Measurements from ENCODE around the gene PRKCA.

The PRKCA gene

GRCh38 chr17:66547151-66547865 lies 244.9 kb downstream of the PRKCA start:
- no peak for TF ChIP-seq ZNF8 (CRISPR knock-in tag; IDR thresholded peaks at IDR 0.05)
- TF ChIP-seq, protein P1, sequence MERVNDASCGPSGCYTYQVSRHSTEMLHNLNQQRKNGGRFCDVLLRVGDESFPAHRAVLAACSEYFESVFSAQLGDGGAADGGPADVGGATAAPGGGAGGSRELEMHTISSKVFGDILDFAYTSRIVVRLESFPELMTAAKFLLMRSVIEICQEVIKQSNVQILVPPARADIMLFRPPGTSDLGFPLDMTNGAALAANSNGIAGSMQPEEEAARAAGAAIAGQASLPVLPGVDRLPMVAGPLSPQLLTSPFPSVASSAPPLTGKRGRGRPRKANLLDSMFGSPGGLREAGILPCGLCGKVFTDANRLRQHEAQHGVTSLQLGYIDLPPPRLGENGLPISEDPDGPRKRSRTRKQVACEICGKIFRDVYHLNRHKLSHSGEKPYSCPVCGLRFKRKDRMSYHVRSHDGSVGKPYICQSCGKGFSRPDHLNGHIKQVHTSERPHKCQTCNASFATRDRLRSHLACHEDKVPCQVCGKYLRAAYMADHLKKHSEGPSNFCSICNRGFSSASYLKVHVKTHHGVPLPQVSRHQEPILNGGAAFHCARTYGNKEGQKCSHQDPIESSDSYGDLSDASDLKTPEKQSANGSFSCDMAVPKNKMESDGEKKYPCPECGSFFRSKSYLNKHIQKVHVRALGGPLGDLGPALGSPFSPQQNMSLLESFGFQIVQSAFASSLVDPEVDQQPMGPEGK (CRISPR knock-in tag; IDR thresholded peaks at IDR 0.05; ENCODE audit: borderline replicate concordance): no peak
- no peak for TF ChIP-seq ZFP3 (CRISPR knock-in tag; IDR thresholded peaks at IDR 0.05)
- TF ChIP-seq ZC3H10 (CRISPR knock-in tag; IDR thresholded peaks at IDR 0.05): no peak
- TF ChIP-seq, protein P2, sequence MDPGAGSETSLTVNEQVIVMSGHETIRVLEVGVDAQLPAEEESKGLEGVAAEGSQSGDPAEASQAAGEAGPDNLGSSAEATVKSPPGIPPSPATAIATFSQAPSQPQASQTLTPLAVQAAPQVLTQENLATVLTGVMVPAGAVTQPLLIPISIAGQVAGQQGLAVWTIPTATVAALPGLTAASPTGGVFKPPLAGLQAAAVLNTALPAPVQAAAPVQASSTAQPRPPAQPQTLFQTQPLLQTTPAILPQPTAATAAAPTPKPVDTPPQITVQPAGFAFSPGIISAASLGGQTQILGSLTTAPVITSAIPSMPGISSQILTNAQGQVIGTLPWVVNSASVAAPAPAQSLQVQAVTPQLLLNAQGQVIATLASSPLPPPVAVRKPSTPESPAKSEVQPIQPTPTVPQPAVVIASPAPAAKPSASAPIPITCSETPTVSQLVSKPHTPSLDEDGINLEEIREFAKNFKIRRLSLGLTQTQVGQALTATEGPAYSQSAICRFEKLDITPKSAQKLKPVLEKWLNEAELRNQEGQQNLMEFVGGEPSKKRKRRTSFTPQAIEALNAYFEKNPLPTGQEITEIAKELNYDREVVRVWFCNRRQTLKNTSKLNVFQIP (CRISPR knock-in tag; IDR thresholded peaks at IDR 0.05; ENCODE audit: borderline replicate concordance, low read depth): no peak
- no peak for TF ChIP-seq GLIS3 (CRISPR knock-in tag; IDR thresholded peaks at IDR 0.05)
- TF ChIP-seq CSDC2 (CRISPR knock-in tag; IDR thresholded peaks at IDR 0.05): no peak
- TF ChIP-seq, protein P3, sequence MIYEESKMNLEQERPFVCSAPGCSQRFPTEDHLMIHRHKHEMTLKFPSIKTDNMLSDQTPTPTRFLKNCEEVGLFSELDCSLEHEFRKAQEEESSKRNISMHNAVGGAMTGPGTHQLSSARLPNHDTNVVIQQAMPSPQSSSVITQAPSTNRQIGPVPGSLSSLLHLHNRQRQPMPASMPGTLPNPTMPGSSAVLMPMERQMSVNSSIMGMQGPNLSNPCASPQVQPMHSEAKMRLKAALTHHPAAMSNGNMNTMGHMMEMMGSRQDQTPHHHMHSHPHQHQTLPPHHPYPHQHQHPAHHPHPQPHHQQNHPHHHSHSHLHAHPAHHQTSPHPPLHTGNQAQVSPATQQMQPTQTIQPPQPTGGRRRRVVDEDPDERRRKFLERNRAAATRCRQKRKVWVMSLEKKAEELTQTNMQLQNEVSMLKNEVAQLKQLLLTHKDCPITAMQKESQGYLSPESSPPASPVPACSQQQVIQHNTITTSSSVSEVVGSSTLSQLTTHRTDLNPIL (CRISPR knock-in tag; IDR thresholded peaks at IDR 0.05; ENCODE audit: low read depth): no peak
- no peak for TF ChIP-seq ZNF565 (CRISPR knock-in tag; conservative IDR thresholded peaks at IDR 0.05; ENCODE audit: low read depth)
- no peak for TF ChIP-seq ZFP30 (CRISPR knock-in tag; IDR thresholded peaks at IDR 0.05)
- no peak for TF ChIP-seq TSHZ2 (CRISPR knock-in tag; IDR thresholded peaks at IDR 0.05)
- TF ChIP-seq ESRRG (CRISPR knock-in tag; IDR thresholded peaks at IDR 0.05): no peak
- TF ChIP-seq SNAI2 (CRISPR knock-in tag; IDR thresholded peaks at IDR 0.05): no peak
- no peak for TF ChIP-seq RARB (CRISPR knock-in tag; IDR thresholded peaks at IDR 0.05)
- TF ChIP-seq BACH2 (CRISPR knock-in tag; IDR thresholded peaks at IDR 0.05; ENCODE audit: borderline replicate concordance): no peak
- TF ChIP-seq, protein P4, sequence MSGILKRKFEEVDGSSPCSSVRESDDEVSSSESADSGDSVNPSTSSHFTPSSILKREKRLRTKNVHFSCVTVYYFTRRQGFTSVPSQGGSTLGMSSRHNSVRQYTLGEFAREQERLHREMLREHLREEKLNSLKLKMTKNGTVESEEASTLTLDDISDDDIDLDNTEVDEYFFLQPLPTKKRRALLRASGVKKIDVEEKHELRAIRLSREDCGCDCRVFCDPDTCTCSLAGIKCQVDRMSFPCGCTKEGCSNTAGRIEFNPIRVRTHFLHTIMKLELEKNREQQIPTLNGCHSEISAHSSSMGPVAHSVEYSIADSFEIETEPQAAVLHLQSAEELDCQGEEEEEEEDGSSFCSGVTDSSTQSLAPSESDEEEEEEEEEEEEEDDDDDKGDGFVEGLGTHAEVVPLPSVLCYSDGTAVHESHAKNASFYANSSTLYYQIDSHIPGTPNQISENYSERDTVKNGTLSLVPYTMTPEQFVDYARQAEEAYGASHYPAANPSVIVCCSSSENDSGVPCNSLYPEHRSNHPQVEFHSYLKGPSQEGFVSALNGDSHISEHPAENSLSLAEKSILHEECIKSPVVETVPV (CRISPR knock-in tag; IDR thresholded peaks at IDR 0.05): no peak
- TF ChIP-seq ZNF70 (CRISPR knock-in tag; IDR thresholded peaks at IDR 0.05): no peak
- no peak for TF ChIP-seq TCF4 (CRISPR knock-in tag; IDR thresholded peaks at IDR 0.05; ENCODE audit: borderline replicate concordance)
- TF ChIP-seq ISL1 (CRISPR knock-in tag; IDR thresholded peaks at IDR 0.05): no peak
- ATAC-seq: no peak

GRCh38 chr17:66548158-66548557 lies 245.7 kb downstream of the PRKCA start:
- peak; percentile 12; the same call in 2 of the 3 replicates for ATAC-seq
- no peak for TF ChIP-seq ZNF70 (CRISPR knock-in tag; IDR thresholded peaks at IDR 0.05)
- no peak for TF ChIP-seq PPARA (CRISPR knock-in tag; IDR thresholded peaks at IDR 0.05; ENCODE audit: borderline replicate concordance)
- no peak for TF ChIP-seq CSDC2 (CRISPR knock-in tag; IDR thresholded peaks at IDR 0.05)
- no peak for TF ChIP-seq GLIS3 (CRISPR knock-in tag; IDR thresholded peaks at IDR 0.05)
- no peak for TF ChIP-seq RARB (CRISPR knock-in tag; IDR thresholded peaks at IDR 0.05)

DNA sequence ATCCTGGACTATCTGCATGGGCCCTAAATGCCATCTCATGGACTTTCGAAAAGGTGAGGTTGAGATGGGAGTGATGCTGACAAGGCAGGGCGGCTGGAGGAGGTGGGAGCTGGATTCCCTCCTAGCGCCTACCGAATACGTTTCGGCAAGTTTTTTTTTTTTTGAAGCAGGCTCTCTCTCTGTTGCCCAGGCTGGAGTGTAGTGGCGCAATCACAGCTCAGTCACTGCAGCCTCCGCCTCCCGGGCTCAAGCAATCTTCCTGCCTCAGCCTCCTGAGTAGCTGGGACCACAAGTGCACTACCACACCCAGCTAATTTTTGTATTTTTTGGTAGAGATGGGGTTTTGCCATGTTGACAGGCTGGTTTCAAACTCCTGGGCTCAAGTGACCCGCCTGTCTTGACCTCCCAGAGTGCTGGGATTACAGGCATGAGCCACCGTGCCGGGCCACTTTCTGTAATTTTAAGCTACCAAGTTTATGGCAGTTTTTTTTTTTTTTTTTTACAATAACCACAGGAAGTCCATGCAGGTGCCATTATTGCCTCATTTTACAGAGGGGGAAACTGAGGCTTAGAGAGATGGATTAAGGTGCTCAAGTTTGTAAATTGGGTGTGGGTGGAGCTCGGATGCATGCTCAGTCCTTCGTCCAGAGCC lies 246.4 kb downstream of the PRKCA start:
- TF ChIP-seq ZNF565 (CRISPR knock-in tag; conservative IDR thresholded peaks at IDR 0.05; ENCODE audit: low read depth): no peak
- no peak for TF ChIP-seq RARB (CRISPR knock-in tag; IDR thresholded peaks at IDR 0.05)
- TF ChIP-seq ZNF70 (CRISPR knock-in tag; IDR thresholded peaks at IDR 0.05): no peak
- TF ChIP-seq ZFP30 (CRISPR knock-in tag; IDR thresholded peaks at IDR 0.05): no peak
- TF ChIP-seq, protein P1 (CRISPR knock-in tag; IDR thresholded peaks at IDR 0.05; ENCODE audit: borderline replicate concordance): no peak
- TF ChIP-seq ESRRG (CRISPR knock-in tag; IDR thresholded peaks at IDR 0.05): no peak
- no peak for TF ChIP-seq TOX (CRISPR knock-in tag; IDR thresholded peaks at IDR 0.05; ENCODE audit: borderline replicate concordance)
- ATAC-seq: peak; percentile 22
